Activated CD8-positive, alpha-beta T cell treated with anti-CD3 and anti-CD28 coated beads for 36 hours (primary cell): ENCODE data around the gene ZNF248. TPM values are rescaled to one million over a fixed set of nuclear protein-coding genes. Genes with fewer than 3 reads are reported as not detected.

ENCODE experiments used
- ATAC-seq: fragments of 200-7000 bp; cut with Tn5 transposase; one replicate; pipeline ENCODE4 v1.10.0; 2021; ENCODE audit warnings: mild to moderate bottlenecking, moderate library complexity
- CTCF ChIA-PET: fragments of 350-600 bp; sonication (Branson Sonifier 250); formaldehyde crosslinking; loops from one replicate; lab custom pipeline; 2021; ENCODE audit warnings: antibody characterized with exemption; lab: Charles Lee
- POLR2A ChIA-PET: fragments of 350-600 bp; sonication (Branson Sonifier 250); formaldehyde crosslinking; loops from one replicate; lab custom pipeline; 2021; ENCODE audit warnings: antibody characterized with exemption; lab: Charles Lee
- DNase-seq: peaks from one replicate; pipeline ENCODE4 v3.0.0-alpha.2; 2020
- H3K27ac Mint-ChIP-seq: one replicate; pipeline ENCODE4 v1.8.0; 2021; ENCODE audit warnings: mild to moderate bottlenecking, mixed read lengths
- H3K27me3 Mint-ChIP-seq: one replicate; pipeline ENCODE4 v1.8.0; 2021; ENCODE audit warnings: mixed read lengths
- H3K36me3 Mint-ChIP-seq: one replicate; pipeline ENCODE4 v1.8.0; 2021; ENCODE audit warnings: low read depth, mixed read lengths
- H3K4me1 Mint-ChIP-seq: one replicate; pipeline ENCODE4 v1.8.0; 2021; ENCODE audit warnings: low read depth, mixed read lengths
- H3K4me3 Mint-ChIP-seq: one replicate; pipeline ENCODE4 v1.8.0; 2021; ENCODE audit warnings: mild to moderate bottlenecking, moderate library complexity, mixed read lengths
- H3K9me3 Mint-ChIP-seq: one replicate; pipeline ENCODE4 v1.8.0; 2021; ENCODE audit warnings: mixed read lengths
- intact Hi-C: fragments of 100-400 bp; cut with micrococcal nuclease; formaldehyde crosslinking; loops from one replicate; pipeline ENCODE4 v1.10.0; 2022
- total RNA-seq, 2 experiments: library from RNA; stranded (reverse); gene quantifications; one replicate each; pipeline ENCODE4 v1.2.3, GENCODE V29; 2021
- TF ChIP-seq, protein P1 (sequence below): fragments of 200-600 bp; IDR thresholded peaks from one replicate; pipeline ENCODE4 v1.8.0; 2022; ENCODE audit warnings: antibody characterized with exemption, mild to moderate bottlenecking

The ZNF248 gene
- total RNA-seq, 2 experiments from 2014 or later = 8.3 to 8.5 TPM

DNA sequence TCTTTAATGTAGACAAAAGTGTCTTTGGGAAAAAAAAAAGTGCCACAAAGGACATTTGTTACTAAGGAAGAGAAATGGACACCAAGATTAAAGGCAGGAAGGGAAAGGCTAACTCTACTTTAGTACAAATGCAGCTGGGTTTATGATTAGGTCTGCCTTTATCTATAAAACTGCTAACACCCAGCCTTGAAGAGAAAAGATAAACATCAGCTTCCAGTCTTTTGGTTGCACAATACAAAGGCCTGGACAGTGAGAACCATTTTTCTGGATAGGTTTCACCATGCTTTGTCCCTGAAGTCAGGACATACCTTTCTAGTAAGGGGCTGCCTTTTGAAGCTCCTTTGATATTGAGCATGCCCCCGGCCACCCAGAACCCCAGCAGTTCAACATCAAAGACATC lies 45.1 kb downstream of the ZNF248 start:
- ChIA-PET CTCF (no interaction called here), POLR2A (no interaction called here)
- Mint-ChIP-seq H3K27me3 (no peaks in the 10 kb centered on the region), H3K36me3 (peaks cover 33% of the 10 kb centered on the region), H3K4me1 (no peaks in the 10 kb centered on the region), H3K9me3 (peaks cover 60% of the 10 kb centered on the region), H3K27ac (no peak overlapping the region), H3K4me3 (no peak overlapping the region)
- DNase-seq (no peak), ATAC-seq (no peak)
- TF ChIP-seq, protein P1, sequence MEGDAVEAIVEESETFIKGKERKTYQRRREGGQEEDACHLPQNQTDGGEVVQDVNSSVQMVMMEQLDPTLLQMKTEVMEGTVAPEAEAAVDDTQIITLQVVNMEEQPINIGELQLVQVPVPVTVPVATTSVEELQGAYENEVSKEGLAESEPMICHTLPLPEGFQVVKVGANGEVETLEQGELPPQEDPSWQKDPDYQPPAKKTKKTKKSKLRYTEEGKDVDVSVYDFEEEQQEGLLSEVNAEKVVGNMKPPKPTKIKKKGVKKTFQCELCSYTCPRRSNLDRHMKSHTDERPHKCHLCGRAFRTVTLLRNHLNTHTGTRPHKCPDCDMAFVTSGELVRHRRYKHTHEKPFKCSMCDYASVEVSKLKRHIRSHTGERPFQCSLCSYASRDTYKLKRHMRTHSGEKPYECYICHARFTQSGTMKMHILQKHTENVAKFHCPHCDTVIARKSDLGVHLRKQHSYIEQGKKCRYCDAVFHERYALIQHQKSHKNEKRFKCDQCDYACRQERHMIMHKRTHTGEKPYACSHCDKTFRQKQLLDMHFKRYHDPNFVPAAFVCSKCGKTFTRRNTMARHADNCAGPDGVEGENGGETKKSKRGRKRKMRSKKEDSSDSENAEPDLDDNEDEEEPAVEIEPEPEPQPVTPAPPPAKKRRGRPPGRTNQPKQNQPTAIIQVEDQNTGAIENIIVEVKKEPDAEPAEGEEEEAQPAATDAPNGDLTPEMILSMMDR = no peak
- intact Hi-C loops = no loop called here

DNA sequence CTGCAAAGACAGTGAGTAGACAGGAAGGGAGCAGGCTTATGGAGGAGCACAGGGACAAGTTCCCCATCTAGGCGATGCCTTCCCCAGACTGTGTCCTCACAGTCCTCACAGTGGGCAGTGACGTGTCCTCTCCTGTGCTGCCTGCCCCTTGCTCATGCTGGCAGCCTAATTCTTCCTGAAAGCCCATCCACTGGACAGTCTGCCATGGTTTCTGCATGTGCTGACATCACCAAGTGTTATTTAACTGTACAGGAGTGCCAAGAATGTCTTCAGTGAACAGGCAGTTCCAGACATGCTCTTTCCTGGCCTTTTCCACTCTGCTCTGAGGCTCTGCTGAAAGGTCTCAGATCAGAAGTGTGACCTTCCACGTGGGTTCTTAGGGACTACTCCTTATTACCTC lies 54.1 kb downstream of the ZNF248 start:
- ATAC-seq (no peak), DNase-seq (no peak)
- Mint-ChIP-seq H3K27me3 (no peaks in the 10 kb centered on the region), H3K9me3 (no peaks in the 10 kb centered on the region), H3K27ac (no peak overlapping the region), H3K4me1 (no peaks in the 10 kb centered on the region), H3K4me3 (no peak overlapping the region), H3K36me3 (peaks cover 17% of the 10 kb centered on the region)
- TF ChIP-seq, protein P1 = no peak
- ChIA-PET POLR2A (no interaction called here), CTCF (no interaction called here)
- intact Hi-C loops = no loop called here

DNA sequence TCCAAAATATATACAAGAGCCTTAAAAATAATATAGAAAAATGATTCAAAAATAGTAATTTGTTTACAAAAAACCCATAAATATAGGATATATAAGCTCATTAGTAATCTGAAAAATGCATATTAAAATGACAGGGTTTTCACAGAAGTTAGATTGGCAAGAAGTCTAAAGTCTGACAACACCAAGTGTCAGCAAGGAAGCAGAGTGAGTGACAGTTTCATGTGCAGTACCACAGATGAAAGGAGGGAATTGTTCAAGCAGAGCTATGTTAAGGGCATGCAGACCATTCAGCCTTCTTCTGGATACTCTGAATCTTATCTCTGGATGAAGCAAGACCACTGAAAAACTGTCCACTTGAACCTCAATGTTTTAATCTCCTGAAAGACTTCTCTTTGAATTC lies 55.9 kb downstream of the ZNF248 start:
- Mint-ChIP-seq H3K27ac (no peak overlapping the region), H3K36me3 (peaks cover 24% of the 10 kb centered on the region), H3K27me3 (no peaks in the 10 kb centered on the region), H3K9me3 (peaks cover 8% of the 10 kb centered on the region), H3K4me1 (no peaks in the 10 kb centered on the region), H3K4me3 (no peak overlapping the region)
- DNase-seq (no peak), ATAC-seq (no peak)
- intact Hi-C loops = no loop called here
- ChIA-PET CTCF (no interaction called here), POLR2A (no interaction called here)
- TF ChIP-seq, protein P1 = no peak

DNA sequence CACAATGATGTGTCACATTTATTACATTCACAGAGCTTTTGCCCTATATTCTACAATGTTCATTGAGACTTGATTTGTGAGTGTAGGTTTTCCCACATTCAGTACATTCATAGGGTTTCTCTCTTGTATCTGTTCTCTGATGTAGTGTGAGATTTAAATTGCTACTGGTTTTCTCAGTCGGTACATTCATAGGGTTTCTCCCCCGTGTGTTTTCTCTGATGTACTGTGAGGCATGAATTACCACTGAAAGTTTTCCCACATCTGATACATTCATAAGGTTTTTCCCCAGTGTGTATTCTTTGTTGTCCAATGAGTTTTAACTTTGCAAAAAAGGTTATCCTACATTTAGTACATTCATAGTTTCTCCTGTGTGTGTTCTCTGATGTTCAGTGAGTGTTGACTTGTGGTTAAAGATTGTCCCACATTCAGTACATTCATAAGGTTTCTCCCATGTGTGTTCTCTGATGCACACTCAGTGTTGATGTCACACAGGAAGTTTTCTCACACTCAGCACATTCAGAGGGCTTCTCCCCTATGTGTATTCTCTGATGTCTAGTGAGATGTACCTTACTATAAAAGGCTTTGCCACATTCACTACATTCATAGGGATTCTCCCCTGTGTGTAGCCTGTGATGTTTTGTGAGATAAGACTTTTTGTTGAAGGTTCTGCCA lies 63.0 kb downstream of the ZNF248 start:
- ATAC-seq (no peak), DNase-seq (no peak)
- Mint-ChIP-seq H3K9me3 (peaks cover 38% of the 10 kb centered on the region), H3K27me3 (no peaks in the 10 kb centered on the region), H3K36me3 (peaks cover 16% of the 10 kb centered on the region), H3K4me3 (no peak overlapping the region), H3K27ac (no peak overlapping the region), H3K4me1 (no peaks in the 10 kb centered on the region)
- POLR2A ChIA-PET = no interaction called here
- TF ChIP-seq, protein P1 = no peak
- CTCF ChIA-PET = no interaction called here
- intact Hi-C loops = no loop called here

DNA sequence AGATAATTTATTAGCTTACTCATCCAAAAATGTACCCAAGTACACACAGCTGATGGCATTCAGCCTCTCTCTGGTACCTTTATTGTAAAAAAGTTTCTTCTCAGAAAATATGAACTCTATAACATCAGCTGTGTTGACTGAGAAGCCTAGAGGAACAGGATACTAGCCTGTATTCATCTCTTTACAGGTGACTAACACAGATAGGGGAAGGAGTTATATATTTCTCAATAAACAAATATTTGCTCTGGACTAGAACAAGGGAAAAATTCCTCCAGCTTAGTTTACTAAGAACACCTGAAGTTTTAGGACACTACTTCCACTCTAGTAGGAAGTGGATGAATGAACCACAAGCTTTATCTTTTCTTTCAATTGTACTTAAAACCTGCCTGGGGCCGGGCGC lies 67.8 kb downstream of the ZNF248 start:
- TF ChIP-seq, protein P1 = no peak
- peaks cover 11% of the 10 kb centered on the region for H3K36me3 Mint-ChIP-seq
- ATAC-seq (no peak), DNase-seq (no peak)
- CTCF ChIA-PET = no interaction called here
- no peak overlapping the region for H3K27ac Mint-ChIP-seq
- no peaks in the 10 kb centered on the region for H3K27me3 Mint-ChIP-seq
- no peaks in the 10 kb centered on the region for H3K4me1 Mint-ChIP-seq
- H3K9me3 Mint-ChIP-seq = peaks cover 28% of the 10 kb centered on the region
- no peak overlapping the region for H3K4me3 Mint-ChIP-seq
- POLR2A ChIA-PET = interaction anchor here (1.3 kb wide), 1 partner anchor 13 kb away, joined by 3 read pairs; no protein-coding TSS in a partner anchor
- intact Hi-C loops = loop anchor here (10.0 kb wide), 1 partner anchor 55 kb away; no protein-coding TSS in a partner anchor
